ENCODE data around the gene ENTPD3.

DNA sequence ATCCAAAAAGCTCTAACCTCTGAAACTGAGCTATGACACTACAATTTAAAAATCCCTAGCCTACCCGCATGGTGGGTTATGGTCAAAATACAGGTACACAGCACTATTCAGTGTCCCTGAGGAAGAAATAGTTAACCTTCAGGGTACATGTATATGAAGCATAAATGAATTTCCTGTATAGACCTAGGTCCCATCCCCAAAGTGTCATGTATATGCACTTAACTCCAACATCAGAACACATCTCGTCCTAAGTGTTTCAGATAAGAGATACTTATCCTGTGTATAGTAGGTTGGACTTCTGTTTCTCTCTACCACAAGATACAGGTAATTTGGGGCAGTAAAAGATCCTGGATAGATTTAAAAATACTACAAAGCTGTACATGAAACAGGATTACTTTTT is 76.6 kb downstream of the ENTPD3 start:
- TF ChIP-seq, protein P1, sequence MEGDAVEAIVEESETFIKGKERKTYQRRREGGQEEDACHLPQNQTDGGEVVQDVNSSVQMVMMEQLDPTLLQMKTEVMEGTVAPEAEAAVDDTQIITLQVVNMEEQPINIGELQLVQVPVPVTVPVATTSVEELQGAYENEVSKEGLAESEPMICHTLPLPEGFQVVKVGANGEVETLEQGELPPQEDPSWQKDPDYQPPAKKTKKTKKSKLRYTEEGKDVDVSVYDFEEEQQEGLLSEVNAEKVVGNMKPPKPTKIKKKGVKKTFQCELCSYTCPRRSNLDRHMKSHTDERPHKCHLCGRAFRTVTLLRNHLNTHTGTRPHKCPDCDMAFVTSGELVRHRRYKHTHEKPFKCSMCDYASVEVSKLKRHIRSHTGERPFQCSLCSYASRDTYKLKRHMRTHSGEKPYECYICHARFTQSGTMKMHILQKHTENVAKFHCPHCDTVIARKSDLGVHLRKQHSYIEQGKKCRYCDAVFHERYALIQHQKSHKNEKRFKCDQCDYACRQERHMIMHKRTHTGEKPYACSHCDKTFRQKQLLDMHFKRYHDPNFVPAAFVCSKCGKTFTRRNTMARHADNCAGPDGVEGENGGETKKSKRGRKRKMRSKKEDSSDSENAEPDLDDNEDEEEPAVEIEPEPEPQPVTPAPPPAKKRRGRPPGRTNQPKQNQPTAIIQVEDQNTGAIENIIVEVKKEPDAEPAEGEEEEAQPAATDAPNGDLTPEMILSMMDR (IDR thresholded peaks at IDR 0.05; ENCODE audit: insufficient read depth, low read length, poor library complexity, severe bottlenecking): no peak
- no peak for TF ChIP-seq EZH2phosphoT487 (conservative IDR thresholded peaks at IDR 0.05; ENCODE audit: low read length)
